Mesodermal cell (in vitro differentiated cells): ENCODE data around the gene CREB3L1.

Experiments used
- H3K27ac ChIP-seq: 2 replicates; pipeline ENCODE4 v1.7.0; 2013; ENCODE audit warnings: mild to moderate bottlenecking, low read depth, low read length, moderate library complexity; ENCODE audit not compliant: severe bottlenecking
- H3K36me3 ChIP-seq: 2 replicates; pipeline ENCODE4 v1.7.1; 2013; ENCODE audit warnings: mild to moderate bottlenecking, low read length, moderate library complexity; ENCODE audit not compliant: control insufficient read depth, insufficient read depth
- H3K4me1 ChIP-seq: one replicate; pipeline ENCODE4 v1.7.1; 2013; ENCODE audit warnings: mild to moderate bottlenecking, low read length; ENCODE audit not compliant: insufficient read depth, control insufficient read depth, poor library complexity, severe bottlenecking
- H3K4me3 ChIP-seq: 2 replicates; pipeline ENCODE4 v1.7.0; 2013; ENCODE audit warnings: low read length, control low read depth, mild to moderate bottlenecking; ENCODE audit not compliant: insufficient read depth, poor library complexity, severe bottlenecking; ENCODE audit errors: extremely low read depth
- H3K9me3 ChIP-seq: 2 replicates; pipeline ENCODE4 v1.7.1; 2013; ENCODE audit warnings: mild to moderate bottlenecking, low read length, moderate library complexity; ENCODE audit not compliant: control insufficient read depth
- WGBS, 2 experiments: methylation state at CpG; one replicate each; pipeline ENCODE4 v1.1.5; 2013; ENCODE audit warnings: missing lambda C conversion rate in 2 of 2; ENCODE audit not compliant: insufficient coverage in 2 of 2; 5-methylcytosine and 5-hydroxymethylcytosine counted together

Gene CREB3L1

DNA sequence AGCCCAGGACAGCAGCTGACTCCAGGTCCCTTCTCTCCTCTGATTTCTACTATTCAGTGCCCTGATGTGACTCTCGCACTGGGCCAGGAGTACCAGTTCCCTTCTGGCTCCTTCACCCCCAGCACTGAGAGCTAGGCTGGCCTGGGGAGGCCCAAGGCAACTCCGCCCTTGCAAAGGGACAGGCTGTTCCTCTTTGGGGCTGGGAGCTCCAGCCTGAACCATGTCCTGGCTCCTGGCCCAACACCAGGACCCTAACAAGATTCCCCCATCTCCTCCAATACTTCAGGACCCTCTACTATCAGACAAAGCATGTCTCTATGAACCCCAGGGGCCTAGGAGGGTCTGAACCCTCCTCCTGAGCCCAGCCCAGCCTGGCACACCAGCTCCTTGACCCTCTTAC lies 12.5 kb downstream of the CREB3L1 start:
- peak overlapping the region; percentile 92 for H3K27ac ChIP-seq
- H3K36me3 ChIP-seq: peaks cover 44% of the 10 kb centered on the region
- peaks cover 54% of the 10 kb centered on the region for H3K4me1 ChIP-seq
- no peak overlapping the region for H3K4me3 ChIP-seq
- H3K9me3 ChIP-seq: no peaks in the 10 kb centered on the region
- WGBS, 2 experiments: 100% methylated on average over 2 of the region's 2 CpGs; no CpG with 5 or more reads in 1 of the 2 experiments

DNA sequence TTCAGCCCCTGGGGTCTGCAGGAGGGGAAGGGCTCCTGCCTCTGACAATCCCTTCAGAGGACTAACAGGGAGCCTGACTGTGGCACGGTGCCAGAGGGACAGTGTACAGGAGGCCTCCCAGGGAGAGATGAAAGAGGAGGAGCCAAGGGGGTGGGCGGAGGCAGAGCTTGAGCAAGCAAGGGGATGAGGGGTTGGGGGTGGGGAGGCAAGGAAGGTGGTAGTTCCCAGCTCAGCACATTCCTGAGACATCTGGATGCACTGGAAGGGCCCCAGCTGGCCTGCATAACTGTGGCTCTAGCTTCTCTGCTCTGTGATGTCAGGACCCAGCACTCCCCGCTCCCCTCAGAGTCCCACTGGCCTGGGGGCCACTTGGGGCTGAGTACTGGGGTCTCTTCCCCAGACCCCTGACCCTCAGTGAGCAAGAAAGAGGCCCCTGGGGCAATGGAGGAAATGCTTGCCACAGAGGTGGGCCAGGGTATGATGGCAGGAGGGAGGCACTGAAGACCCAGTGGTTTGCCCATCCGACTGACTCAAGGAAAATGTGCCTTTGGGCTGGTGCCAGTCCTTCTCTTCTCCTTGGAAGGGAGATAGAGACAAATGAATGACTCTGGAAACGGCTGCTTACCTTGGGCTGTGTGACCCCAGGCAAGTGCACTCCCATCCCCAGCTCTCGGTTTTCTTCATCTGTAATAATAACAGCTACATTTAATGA lies 13.3 kb downstream of the CREB3L1 start:
- Histone ChIP-seq H3K9me3 (no peaks in the 10 kb centered on the region), H3K4me1 (peaks cover 49% of the 10 kb centered on the region), H3K27ac (peak overlapping the region; percentile 92), H3K36me3 (peaks cover 38% of the 10 kb centered on the region), H3K4me3 (no peak overlapping the region)
- WGBS, 2 experiments: 42 to 86% methylated on average over 3 to 5 of the region's 6 CpGs

DNA sequence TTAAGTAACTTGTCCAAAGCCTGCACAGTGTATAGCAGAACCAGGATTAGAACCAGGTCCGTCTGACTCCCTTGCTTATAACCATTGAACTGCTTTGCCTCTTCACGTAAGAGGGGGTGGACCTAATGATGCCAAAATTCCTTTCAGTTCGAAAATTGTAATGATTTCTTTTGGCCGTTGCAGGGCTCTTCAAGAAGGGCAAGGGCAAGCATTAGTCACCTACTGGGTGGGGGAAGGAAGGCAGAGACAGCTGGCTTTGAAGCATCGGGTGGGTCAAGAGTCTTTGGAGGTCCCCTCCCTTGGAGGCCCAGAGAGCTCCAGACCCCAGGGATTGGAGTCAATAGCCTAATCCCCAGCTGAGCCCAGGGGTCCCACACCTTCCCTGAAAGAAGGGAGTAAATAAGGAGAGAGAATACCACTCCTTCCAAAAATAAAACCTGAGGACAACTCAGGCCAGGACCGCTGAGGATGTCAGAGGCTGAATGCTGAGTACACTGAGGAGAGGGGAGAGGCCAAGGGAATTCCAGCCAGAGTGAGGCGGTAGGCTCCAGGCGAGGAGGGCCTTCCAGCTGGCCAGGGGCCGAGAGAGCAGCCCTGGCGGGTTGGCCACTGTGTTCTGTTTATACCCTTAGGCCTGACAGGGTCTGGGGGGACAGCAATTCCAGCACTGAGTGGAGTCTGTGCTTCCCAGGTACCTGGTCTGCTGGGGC lies 14.1 kb downstream of the CREB3L1 start:
- Histone ChIP-seq H3K27ac (peak overlapping the region; percentile 92), H3K9me3 (no peaks in the 10 kb centered on the region), H3K4me3 (no peak overlapping the region), H3K4me1 (peaks cover 57% of the 10 kb centered on the region), H3K36me3 (peaks cover 34% of the 10 kb centered on the region)
- WGBS, 2 experiments: 54 to 69% methylated on average over 5 of the region's 10 CpGs

DNA sequence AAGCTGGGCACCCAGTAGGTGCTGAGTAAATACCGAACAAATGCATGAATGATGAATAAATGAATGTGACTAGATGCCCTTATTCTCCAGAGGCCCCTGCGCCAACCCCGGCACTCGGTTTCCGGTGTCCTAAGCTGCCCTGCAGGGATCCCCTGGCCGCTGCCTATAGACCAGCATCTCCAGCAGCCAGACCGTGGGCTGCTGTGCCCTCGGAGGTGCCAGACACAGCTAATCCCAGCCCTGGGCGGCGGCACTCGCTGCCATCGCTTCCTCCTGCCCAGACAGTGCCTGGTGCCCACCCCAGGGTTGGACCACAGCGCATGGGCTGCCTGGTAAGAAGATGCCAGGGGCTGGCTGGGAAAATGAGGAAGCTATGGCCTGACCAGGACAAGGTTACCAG lies 15.6 kb downstream of the CREB3L1 start:
- no peaks in the 10 kb centered on the region for H3K9me3 ChIP-seq
- peaks cover 69% of the 10 kb centered on the region for H3K4me1 ChIP-seq
- H3K4me3 ChIP-seq: no peak overlapping the region
- peak overlapping the region; percentile 37 for H3K27ac ChIP-seq
- whole genome bisulfite sequencing, 2 experiments: 93 to 96% methylated on average over 13 of the region's 13 CpGs
- H3K36me3 ChIP-seq: peaks cover 27% of the 10 kb centered on the region

DNA sequence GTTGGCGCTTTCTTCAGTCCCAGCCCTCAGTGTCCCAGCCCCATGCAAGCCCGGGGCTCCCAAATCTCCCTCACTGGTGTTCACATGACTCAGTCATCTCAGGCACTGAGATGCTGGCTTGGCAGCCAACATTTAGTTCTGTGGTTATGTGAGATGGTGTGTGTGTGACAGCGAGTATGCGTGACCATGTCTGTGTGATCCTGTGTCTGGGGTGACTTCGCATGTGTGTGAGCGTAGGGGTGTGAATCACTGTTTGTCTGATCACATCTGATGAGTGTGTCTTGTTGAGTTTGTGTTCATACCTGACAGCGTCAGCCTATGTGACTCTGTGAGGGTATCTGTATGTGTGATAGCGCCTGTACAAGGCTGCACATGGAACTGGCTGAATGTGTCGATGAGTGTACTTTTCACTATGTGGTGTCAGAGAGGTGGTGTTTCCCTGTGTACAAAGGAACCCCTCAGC lies 16.2 kb downstream of the CREB3L1 start:
- 84 to 95% methylated on average over 7 to 9 of the region's 9 CpGs for WGBS, 2 experiments
- H3K9me3 ChIP-seq: no peaks in the 10 kb centered on the region
- no peak overlapping the region for H3K4me3 ChIP-seq
- peak overlapping the region; percentile 95 for H3K27ac ChIP-seq
- peaks cover 69% of the 10 kb centered on the region for H3K4me1 ChIP-seq
- peaks cover 27% of the 10 kb centered on the region for H3K36me3 ChIP-seq

DNA sequence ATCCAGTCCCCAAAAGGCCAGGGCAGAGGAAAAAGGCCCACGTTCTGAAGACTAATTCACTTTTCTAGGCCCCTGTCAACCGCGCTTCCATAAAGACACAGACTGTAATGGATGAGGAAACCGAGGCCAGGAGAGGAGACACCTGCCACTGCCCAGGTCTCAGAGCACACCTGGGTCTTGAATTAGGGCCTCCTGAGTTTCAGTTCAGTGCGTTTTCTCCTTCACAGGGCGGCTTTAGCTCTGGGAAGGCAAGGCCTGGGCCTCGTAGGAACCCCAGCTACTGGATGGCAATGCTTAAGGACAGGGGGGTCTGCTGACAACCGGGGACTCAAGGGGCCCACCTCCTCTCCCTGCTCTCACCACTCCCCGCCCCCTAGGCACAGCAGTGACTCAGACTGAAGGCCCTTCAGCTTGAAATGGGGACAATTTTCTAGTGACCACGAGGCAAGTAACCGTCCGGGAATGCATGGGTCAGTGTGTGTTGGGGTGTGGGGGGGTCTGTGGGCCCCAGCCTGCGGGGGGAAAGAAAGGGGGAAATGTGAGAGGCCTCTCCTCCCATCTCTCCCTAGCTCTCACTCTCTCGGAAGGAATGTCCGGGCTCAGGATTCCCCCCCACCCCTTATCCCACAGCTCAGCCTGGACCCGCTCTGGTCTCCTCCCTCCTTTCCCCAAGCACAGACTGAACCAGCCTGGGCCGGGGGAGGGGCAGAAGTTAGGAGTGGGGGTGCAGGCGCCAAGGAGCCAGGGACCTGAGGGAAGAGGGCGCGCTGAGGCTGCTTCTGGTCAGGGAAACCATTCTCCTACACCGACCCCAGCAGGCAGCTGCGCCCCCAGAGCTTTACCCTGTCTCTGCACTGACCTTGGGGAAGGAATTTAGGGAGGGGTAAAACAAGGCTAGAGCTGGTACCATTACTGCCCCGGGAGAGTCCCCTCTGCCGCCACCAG lies 17.2 kb downstream of the CREB3L1 start:
- H3K9me3 ChIP-seq: no peaks in the 10 kb centered on the region
- H3K27ac ChIP-seq: peak overlapping the region; percentile 95
- peaks cover 72% of the 10 kb centered on the region for H3K4me1 ChIP-seq
- H3K4me3 ChIP-seq: peak overlapping the region; percentile 47
- peaks cover 28% of the 10 kb centered on the region for H3K36me3 ChIP-seq
- WGBS, 2 experiments: 62 to 69% methylated on average over 7 of the region's 24 CpGs

DNA sequence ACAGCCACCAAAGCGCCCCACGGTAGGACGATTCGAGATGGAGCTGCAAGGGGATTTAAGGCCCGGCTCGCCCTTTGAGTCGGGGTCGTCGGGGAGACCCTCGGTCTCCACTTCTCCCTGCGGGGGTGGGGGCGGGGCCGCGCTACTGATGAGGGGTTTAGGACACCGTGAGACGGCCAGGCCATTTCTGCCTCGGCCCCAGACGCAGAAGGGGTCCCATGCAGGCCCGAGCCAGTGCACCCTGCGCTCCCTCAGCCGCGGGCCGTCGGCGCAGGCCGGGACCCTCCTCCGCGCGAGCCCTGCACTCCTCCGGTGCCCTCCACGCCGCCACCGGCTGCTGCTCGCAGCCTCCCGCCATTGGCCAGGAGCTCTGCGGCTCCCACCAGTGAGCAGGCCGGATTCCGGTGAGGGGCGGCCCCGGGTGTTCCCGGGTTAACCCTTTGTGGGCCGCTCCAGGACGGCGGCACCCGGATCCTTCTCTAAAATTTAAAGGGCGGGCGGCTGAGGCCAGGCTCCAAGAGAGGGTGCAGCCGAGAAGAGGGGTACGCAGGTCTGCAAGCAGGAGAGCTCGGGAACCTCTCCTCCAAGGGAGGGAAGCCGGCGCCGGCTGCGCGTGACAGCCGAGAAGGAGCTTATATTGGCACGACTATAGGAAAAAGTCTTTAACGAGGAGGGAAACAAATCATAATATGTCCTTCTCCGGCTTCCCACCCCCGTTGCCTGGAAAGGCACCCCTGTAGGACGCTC lies 18.0 kb downstream of the CREB3L1 start:
- WGBS, 2 experiments: 0 to 2% methylated on average over 38 to 53 of the region's 61 CpGs
- H3K27ac ChIP-seq: peak overlapping the region; percentile 95
- peaks cover 64% of the 10 kb centered on the region for H3K4me1 ChIP-seq
- peak overlapping the region; percentile 47 for H3K4me3 ChIP-seq
- H3K36me3 ChIP-seq: peaks cover 37% of the 10 kb centered on the region
- H3K9me3 ChIP-seq: no peaks in the 10 kb centered on the region

DNA sequence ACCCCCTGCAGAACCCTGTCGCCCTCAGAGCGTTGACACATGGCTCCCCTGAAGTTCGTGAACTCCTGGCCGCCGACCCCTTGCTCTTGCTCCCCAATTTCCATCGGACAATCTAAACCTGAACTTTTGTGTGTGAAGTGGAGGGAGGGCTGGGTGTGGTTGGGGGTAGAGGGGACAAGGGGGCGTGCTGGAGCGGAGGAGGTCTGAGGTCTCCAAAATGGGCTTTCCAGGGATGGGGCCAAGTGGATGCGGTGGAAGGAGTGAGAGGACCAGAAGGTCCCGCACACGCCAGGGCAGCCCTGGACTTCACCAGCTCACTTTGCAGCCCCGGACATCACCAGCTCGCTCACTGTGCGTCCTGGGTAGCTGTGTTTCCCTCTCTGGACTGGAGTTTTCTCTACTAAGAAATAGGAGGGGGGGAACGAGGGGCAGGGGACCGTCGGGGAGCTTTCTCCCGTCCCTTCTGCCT lies 18.6 kb downstream of the CREB3L1 start:
- peaks cover 58% of the 10 kb centered on the region for H3K4me1 ChIP-seq
- peaks cover 40% of the 10 kb centered on the region for H3K36me3 ChIP-seq
- WGBS, 2 experiments: 52 to 69% methylated on average over 5 to 11 of the region's 18 CpGs
- no peaks in the 10 kb centered on the region for H3K9me3 ChIP-seq
- peak overlapping the region; percentile 47 for H3K4me3 ChIP-seq
- H3K27ac ChIP-seq: peak overlapping the region; percentile 95

DNA sequence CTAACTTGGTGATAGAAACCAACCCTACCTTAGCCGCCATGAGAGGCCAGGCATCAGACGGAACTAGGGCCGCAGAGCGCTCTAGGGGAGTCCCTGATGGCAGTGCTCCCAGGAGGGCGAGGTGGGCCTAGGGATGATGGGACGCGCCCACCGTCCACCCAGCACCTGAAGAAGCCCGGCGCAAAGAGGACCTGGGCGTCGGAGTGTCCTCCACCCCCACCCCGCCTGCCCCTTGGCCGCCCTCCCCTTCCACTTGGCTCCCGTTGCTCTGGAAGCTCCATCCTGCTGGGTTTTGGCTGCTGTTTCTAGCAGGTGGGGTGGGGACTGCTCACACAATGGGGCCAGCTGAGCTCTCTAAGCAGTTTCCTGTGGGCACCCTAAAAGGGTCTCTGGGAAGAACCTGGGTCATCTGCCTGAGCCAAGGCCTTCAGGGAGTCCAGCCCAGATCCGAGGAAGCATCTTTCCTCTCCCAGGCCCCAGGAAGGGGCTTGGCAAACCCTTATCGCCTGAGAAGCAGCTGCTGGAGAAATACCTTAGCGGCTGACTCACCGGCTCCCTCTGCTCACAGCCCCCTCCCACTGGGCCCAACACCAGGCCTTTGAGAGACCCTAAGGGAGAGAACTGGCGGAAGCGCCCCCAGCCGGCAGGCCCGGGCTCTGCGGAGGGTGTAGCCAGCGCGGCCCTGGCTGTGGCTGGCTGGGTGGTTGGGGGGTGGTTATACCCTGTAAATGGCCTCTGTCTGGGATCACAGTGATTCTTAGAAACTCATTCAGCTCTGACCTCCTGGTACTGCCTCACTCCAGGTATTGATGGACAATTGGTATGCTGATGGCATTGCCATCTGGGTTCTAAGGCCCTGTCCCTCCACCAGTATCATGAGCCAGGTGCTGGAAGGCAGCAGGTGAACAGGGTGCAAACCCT lies 19.3 kb downstream of the CREB3L1 start:
- Histone ChIP-seq H3K27ac (peak overlapping the region; percentile 95), H3K4me3 (peak overlapping the region; percentile 47), H3K9me3 (no peaks in the 10 kb centered on the region), H3K4me1 (peaks cover 51% of the 10 kb centered on the region), H3K36me3 (peaks cover 47% of the 10 kb centered on the region)
- WGBS, 2 experiments: 27 to 38% methylated on average over 17 to 19 of the region's 26 CpGs
